Caco-2 (cell line): ENCODE measurements around the gene LCN2. TPM values are rescaled to one million over a fixed set of nuclear protein-coding genes. Genes with fewer than 3 reads are reported as not detected.

Source experiments
- total RNA-seq: library from RNA; stranded (reverse); gene quantifications from 2 replicates; pipeline ENCODE4 v1.2.3, GENCODE V29; 2022

Gene LCN2
- total RNA-seq, 1 experiment from 2014 or later, result not detected

Other genes with a start within 250 kb of the LCN2 start
- 20.7 and 25.1 TPM in 2 replicates for gene ST6GALNAC6, start 249.8 kb upstream of the LCN2 start, total RNA-seq
- gene ST6GALNAC4, start 232.4 kb upstream of the LCN2 start, total RNA-seq, result 12.1 and 13.2 TPM in 2 replicates
- 2.3 and 3.8 TPM in 2 replicates for gene PIP5KL1, start 218.7 kb upstream of the LCN2 start, total RNA-seq
- gene DPM2, start 211.6 kb upstream of the LCN2 start, total RNA-seq, result 38.7 and 39.4 TPM in 2 replicates
- gene EEIG1, start 168.5 kb upstream of the LCN2 start, total RNA-seq, result 44.1 and 47.1 TPM in 2 replicates
- 8.5 and 8.6 TPM in 2 replicates for gene NAIF1, start 82.1 kb upstream of the LCN2 start, total RNA-seq
- 16.5 and 18.5 TPM in 2 replicates for gene SLC25A25, start 81.2 kb upstream of the LCN2 start, total RNA-seq
- 114 and 123 TPM in 2 replicates for gene PTGES2, start 21.7 kb upstream of the LCN2 start, total RNA-seq
- gene BBLN, start 10.8 kb downstream of the LCN2 start, total RNA-seq, result 34.2 and 36.5 TPM in 2 replicates
- 154 and 187 TPM in 2 replicates for gene CIZ1, start 42.1 kb downstream of the LCN2 start, total RNA-seq
- gene DNM1, start 53.9 kb downstream of the LCN2 start, total RNA-seq, result 3.9 and 5.2 TPM in 2 replicates
- gene GOLGA2, start 126.6 kb downstream of the LCN2 start, total RNA-seq, result 97.7 and 102 TPM in 2 replicates
- 18.0 and 19.8 TPM in 2 replicates for gene SWI5, start 126.8 kb downstream of the LCN2 start, total RNA-seq
- gene TRUB2, start 173.0 kb downstream of the LCN2 start, total RNA-seq, result 34.1 and 37.4 TPM in 2 replicates
- gene COQ4, start 173.4 kb downstream of the LCN2 start, total RNA-seq, result 48.9 and 49.5 TPM in 2 replicates
- 21.1 and 22.8 TPM in 2 replicates for gene SLC27A4, start 191.1 kb downstream of the LCN2 start, total RNA-seq
- gene URM1, start 221.9 kb downstream of the LCN2 start, total RNA-seq, result 55.9 and 62.7 TPM in 2 replicates